Right atrium auricular region (tissue), 2 donors: ENCODE measurements around the gene PRKAG2. TPM values are rescaled to one million over a fixed set of nuclear protein-coding genes. Genes with fewer than 3 reads are reported as not detected.

Source experiments
- DNase-seq: peaks from one replicate; pipeline ENCODE4 v3.0.0-alpha.2; 2019; ENCODE audit warnings: low spot score
- H3K27ac ChIP-seq, 2 donors: fragments of 200-600 bp; sonication (generic); 1 replicate in 1 of 2; 2 replicates in 1 of 2; pipeline ENCODE4 v1.5.1; 2016 to 2019
- H3K27me3 ChIP-seq, 2 donors: fragments of 200-600 bp; sonication (generic); one replicate each; pipeline versions ENCODE4 v1.5.1 to v1.6.0; 2017 to 2019
- H3K36me3 ChIP-seq: fragments of 200-600 bp; sonication (generic); one replicate; pipeline ENCODE4 v1.5.1; 2016
- H3K4me1 ChIP-seq, 2 donors: fragments of 200-600 bp; sonication (generic); one replicate each; pipeline versions ENCODE4 v1.5.1 to v1.6.0; 2017 to 2019
- H3K4me3 ChIP-seq, 2 donors: fragments of 200-600 bp; sonication (generic); 1 replicate in 1 of 2; 2 replicates in 1 of 2; pipeline ENCODE4 v1.5.1; 2017 to 2019; ENCODE audit warnings: mild to moderate bottlenecking in 1 of 2, moderate library complexity in 1 of 2
- H3K9me3 ChIP-seq, 2 donors: fragments of 200-600 bp; sonication (generic); one replicate each; pipeline ENCODE4 v1.5.1; 2019
- total RNA-seq, 2 donors: library from RNA; depleted of rRNA; stranded (reverse); fragments of >200 nt; gene quantifications; one replicate each; pipeline ENCODE4 v1.1.0, GENCODE V29; 2016
- TF ChIP-seq, protein P1 (sequence below), 2 donors: fragments of 200-600 bp; sonication (generic); IDR thresholded peaks; one replicate each; pipeline ENCODE4 v1.5.1; 2019; ENCODE audit warnings: antibody characterized with exemption in 2 of 2

PRKAG2 gene
- total RNA-seq, 2 donors from 2014 or later: 133 to 177 TPM

DNA sequence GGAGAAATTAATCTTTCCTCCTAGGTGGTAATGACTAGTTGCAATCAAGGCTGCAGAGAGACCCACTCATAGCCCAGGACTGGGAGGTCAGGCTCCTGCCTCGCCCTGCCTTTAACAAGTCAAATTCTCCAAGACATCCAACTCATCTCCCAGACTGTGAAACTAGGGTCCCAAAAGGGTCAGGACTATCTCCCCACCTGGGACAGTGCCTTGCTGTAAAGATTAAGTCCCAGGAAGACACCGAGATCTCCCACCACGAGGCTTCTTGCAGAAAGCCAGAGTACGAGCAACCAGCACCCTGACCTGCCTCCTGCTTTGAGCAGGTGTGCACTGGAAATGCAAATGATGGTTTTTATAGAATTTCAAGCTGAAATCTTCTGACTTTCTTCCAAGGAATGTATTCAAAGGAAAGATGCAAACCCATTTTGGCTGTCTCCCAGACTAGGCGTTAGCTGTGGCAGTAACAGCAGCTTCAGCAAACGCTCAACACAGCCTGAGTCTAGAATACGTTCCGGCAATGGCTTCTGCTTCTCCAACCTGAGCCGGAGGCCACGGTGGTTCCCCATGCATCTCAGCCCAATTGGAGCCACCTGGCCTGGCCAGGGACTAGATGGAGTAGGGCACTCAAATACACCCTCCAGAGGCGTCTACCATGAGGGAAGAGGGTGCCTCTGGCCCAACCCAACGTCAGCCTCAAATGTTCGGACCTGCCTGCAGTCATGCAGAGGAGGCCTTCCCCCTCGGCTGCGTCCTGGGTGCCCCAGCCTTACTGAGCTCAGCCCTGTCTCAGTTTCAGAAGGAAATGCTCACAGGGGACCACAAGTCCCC, 170.4 kb downstream of the PRKAG2 start:
- Histone ChIP-seq H3K4me3 (no peak overlapping the region), H3K36me3 (peaks cover 20% of the 10 kb centered on the region), H3K27ac (peak overlapping the region; percentile 58 to 87), H3K27me3 (no peaks in the 10 kb centered on the region), H3K4me1 (peaks cover 0 to 45% of the 10 kb centered on the region in 2 donors), H3K9me3 (no peaks in the 10 kb centered on the region)
- TF ChIP-seq, protein P1, sequence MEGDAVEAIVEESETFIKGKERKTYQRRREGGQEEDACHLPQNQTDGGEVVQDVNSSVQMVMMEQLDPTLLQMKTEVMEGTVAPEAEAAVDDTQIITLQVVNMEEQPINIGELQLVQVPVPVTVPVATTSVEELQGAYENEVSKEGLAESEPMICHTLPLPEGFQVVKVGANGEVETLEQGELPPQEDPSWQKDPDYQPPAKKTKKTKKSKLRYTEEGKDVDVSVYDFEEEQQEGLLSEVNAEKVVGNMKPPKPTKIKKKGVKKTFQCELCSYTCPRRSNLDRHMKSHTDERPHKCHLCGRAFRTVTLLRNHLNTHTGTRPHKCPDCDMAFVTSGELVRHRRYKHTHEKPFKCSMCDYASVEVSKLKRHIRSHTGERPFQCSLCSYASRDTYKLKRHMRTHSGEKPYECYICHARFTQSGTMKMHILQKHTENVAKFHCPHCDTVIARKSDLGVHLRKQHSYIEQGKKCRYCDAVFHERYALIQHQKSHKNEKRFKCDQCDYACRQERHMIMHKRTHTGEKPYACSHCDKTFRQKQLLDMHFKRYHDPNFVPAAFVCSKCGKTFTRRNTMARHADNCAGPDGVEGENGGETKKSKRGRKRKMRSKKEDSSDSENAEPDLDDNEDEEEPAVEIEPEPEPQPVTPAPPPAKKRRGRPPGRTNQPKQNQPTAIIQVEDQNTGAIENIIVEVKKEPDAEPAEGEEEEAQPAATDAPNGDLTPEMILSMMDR (IDR thresholded peaks at IDR 0.05): no peak
- DNase-seq: no peak

DNA sequence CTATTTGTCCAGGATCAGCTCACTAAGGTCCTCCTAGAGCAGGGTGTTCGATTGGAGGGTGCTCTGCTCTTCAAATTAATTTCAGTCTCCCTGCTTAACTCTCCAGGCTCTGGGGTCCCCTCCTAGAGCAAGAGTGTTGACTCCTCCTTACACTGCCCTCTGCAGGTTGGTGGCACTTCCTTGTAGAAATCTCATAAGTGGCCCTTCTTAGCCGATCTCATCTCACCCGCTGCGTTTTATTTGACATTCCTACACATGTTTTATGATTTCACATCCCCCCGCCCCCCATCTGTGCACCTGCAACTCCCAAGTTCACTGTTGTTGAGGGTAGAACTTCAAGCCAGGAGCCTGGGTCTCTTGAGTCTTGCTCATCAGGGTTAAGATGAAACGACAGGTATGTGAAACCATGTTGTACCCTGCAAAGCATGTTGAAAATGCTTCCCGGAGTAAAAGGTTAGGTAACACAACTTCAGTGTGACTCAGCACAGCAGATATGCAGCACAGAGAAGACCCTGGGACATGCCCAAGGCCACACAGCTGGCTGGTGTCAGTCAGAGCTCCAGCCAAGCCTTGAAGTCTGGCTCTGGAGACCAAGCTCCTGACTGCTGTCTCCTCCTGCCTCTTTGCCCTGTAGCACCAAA, 171.2 kb downstream of the PRKAG2 start:
- H3K4me1 ChIP-seq: peaks cover 0 to 50% of the 10 kb centered on the region in 2 donors
- TF ChIP-seq, protein P1 (IDR thresholded peaks at IDR 0.05): peak; percentile 35 to 68
- peak overlapping the region in 1 of 2 donors; percentile 11 for H3K4me3 ChIP-seq
- H3K36me3 ChIP-seq: peaks cover 18% of the 10 kb centered on the region
- no peak for DNase-seq
- peak overlapping the region; percentile 58 to 87 for H3K27ac ChIP-seq
- H3K27me3 ChIP-seq: no peaks in the 10 kb centered on the region
- H3K9me3 ChIP-seq: no peaks in the 10 kb centered on the region

DNA sequence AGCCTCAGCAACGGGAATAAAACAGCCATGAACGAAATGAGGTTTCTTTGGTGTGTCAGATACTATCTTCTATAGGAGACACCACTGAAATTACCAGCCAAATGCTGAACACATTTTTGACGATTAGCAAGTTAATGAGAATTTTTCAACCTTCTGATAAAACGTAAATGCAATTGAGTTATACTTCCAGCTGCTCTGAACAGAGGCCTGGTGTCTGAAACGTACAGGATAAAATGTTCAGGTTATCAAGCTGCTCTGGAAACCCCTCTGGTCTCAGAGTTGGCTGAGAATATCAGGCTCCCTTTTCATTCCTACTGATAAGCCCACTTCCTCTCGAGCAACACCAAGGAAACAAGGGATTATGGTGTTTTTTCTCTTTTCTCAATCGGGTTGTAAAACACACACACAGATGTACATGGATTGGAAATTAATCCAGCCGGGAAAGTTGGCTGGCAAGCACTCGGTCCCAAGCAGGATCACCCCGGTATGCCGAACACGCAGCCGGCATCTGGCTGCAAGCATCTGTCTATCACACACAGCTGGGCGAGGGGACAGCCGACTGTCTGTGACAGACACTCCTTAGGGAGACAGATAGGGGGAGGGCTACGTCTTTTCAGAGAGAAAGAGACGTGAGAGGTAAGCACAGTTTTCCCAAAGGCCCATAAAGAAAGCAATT, 171.8 kb downstream of the PRKAG2 start:
- Histone ChIP-seq H3K27ac (peak overlapping the region; percentile 58 to 87), H3K9me3 (no peaks in the 10 kb centered on the region), H3K4me1 (peaks cover 0 to 55% of the 10 kb centered on the region in 2 donors), H3K27me3 (no peaks in the 10 kb centered on the region), H3K4me3 (peak overlapping the region in 1 of 2 donors; percentile 11), H3K36me3 (peaks cover 18% of the 10 kb centered on the region)
- DNase-seq: no peak
- TF ChIP-seq, protein P1 (IDR thresholded peaks at IDR 0.05): no peak

DNA sequence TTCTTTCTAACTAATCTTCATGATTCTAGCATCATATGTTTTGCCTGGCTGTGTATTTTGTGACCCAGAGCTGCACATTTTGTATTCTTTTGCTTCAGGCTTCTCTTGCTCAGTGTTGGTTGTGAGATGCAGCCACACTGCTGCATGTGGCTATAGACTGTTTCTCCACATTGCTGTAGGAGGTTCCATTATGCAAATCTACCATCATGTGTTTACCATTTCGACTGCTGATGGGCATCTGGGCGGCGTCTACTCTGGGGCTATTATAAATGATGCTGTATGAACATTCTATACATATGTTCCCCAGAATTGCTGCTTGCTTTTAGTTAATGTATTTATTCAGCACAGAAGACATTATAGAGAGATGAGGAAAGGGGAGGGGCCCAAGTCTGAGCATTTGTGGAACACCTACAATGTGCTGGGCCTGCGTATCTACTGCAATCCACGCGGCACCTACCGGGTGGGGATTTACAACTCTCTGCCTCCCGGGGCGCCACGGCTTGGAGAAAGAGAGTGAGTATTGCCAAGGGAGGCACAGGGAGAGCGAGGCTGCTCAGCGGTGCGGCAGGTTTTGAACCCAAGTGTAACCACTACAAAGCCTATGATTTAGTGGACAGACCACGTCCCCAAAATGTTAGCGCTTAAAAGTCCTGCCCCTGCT, 172.5 kb downstream of the PRKAG2 start:
- no peak for DNase-seq
- Histone ChIP-seq H3K4me1 (peaks cover 0 to 58% of the 10 kb centered on the region in 2 donors), H3K9me3 (no peaks in the 10 kb centered on the region), H3K4me3 (no peak overlapping the region), H3K27ac (peak overlapping the region; percentile 58 to 87), H3K36me3 (peaks cover 16% of the 10 kb centered on the region), H3K27me3 (no peaks in the 10 kb centered on the region)
- TF ChIP-seq, protein P1 (IDR thresholded peaks at IDR 0.05): no peak

DNA sequence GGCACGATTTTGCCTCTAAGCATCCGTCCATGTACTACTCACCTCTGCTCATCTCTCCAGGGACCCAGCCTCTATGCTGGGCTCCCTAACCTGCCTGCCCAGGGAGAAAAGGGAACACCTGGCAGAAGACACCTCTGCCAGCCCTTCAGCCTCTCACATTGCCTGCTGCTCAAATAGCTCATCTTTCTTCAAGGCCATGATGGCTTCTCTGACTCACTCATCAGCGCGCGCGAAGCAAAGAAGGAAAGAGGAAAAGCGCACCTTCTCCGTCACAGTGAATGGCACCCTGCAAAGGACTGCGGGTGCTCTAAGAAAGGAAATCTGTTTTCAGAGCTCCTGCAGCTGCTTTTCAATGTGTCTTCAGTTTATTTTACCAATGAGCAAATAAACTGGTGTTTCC, 174.0 kb downstream of the PRKAG2 start:
- peaks cover 5% of the 10 kb centered on the region for H3K36me3 ChIP-seq
- TF ChIP-seq, protein P1 (IDR thresholded peaks at IDR 0.05): no peak
- peak overlapping the region; percentile 23 to 87 for H3K27ac ChIP-seq
- no peak overlapping the region for H3K4me3 ChIP-seq
- H3K4me1 ChIP-seq: peaks cover 0 to 54% of the 10 kb centered on the region in 2 donors
- no peaks in the 10 kb centered on the region for H3K9me3 ChIP-seq
- no peaks in the 10 kb centered on the region for H3K27me3 ChIP-seq
- no peak for DNase-seq
